T-helper 2 cell (primary cell): Measurements from ENCODE around the gene DOCK1.

Experiments used
- DNase-seq, 5 experiments: peaks; one replicate each; pipeline versions ENCODE4 v3.0.0 to v3.0.0-alpha.2; 2012 to 2022

Gene DOCK1

DNA sequence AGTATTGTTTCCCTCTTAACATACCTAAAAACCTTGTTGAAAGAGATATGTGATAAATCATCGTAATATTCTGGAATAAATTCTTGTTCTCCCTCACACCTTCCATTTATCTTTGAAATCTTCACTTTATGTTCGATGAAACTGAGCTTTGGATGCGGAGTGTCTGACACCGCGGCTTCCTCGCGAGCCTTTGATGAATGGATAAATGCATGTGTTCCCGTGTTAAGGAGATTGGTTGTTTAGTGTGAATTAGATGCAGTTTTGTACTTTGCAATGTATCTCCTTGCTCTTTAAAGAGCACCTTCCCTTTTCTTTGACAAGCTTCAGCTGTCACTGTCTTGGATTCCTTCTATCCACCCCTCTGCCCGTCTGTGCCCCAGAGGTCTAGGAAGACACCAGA lies 138.1 kb downstream of the DOCK1 start:
- no peak for DNase-seq

DNA sequence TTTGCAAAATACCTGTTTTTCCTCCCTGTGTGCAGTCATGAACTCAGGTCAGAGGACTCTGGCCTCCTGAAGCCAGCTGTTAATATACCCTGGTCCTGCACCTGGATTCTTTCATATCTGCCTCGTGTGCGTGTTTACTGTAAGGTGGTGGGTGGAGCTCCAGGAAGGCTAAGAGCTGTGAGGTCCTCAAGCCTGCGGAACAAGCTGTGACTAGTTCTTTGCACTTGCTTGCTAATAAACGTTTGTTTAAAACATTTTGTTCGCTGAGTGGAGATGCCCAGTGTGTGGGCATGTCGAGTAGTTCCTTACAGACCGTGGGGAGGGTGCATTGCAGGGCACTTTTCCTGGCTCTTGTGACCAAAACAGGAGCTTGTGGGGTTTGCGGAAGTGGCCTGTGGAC lies 139.0 kb downstream of the DOCK1 start:
- no peak for DNase-seq

DNA sequence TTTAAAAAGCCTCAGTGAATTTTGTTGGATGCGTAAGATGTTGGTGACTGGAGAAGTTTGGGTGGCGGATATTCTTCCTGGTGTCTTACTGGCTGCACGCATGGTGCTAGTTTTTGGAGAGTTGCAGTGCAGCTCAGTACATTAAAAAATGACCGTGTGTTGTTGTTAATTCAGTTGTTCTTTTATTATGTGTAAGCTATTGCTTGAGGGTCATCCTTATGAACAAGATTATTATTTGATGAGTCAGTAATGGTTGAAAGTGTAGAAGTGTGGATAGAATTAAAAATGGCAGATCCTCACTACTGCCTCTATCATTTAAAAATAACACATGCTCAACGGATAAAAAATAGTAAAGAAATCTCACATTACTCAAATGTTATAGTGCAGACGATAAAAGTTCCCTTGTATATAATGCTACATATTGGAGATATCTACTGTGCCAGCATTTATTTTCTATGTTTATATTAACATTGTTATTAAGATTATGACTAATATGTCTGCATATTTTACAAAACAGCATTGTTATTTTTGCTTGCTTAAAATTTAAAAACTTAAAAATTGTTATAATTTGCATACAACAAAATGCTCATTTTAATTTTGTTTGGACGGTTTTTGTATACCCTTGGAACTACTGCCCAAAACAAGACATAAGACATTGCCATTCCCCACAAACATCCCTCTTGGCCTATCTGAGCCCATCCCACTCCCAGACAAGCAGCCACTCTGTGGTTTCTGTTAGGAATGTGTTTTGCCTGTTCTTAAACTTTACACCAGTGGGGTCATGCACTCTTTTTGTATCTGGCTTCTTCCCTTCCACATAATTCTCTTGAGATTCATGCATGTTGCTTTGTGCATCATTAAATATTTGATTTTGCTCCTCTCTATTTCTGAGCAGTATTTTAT lies 142.0 kb downstream of the DOCK1 start:
- no peak for DNase-seq

DNA sequence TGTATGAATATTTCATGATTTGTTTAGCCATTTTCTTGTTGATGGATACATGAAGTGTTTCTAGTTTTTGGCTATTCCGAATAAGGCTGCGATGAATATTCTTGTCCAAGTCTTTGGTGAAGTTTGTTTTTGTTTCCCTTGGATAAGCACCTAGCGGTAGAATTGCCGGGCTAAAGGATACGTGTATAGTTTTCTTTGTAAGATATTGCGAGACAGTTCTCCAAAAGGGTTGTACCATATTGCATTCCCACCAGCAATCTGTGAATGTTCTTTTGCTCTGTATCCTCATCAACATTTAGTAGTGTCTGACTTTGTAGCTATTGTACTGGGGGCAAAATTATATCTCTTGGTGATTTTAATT lies 142.6 kb downstream of the DOCK1 start:
- no peak for DNase-seq

GRCh38 chr10:127048630-127049029 lies 143.4 kb downstream of the DOCK1 start:
- no peak for DNase-seq

DNA sequence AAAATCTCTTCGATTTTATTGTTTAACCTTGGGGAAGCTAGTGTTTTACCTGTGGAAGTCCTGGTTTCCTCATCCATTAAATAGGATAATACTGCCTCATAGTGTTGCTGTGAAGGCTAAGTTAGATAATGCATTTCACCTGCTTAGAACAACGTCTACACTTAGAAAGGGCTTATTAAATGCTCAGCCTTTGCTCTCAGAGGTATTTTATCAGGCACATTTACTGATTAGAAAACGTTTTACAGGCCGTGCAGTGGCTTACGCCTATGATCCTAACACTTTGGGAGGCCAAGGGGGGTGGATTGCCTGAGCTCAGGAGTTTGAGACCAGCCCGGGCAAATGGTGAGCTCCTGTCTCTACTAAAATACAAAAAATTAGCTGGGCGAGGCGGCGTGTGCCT lies 146.8 kb downstream of the DOCK1 start:
- DNase-seq, result no peak

GRCh38 chr10:127055263-127055662 lies 150.0 kb downstream of the DOCK1 start:
- no peak for DNase-seq

GRCh38 chr10:127059314-127059713 lies 154.1 kb downstream of the DOCK1 start:
- DNase-seq, result no peak

DNA sequence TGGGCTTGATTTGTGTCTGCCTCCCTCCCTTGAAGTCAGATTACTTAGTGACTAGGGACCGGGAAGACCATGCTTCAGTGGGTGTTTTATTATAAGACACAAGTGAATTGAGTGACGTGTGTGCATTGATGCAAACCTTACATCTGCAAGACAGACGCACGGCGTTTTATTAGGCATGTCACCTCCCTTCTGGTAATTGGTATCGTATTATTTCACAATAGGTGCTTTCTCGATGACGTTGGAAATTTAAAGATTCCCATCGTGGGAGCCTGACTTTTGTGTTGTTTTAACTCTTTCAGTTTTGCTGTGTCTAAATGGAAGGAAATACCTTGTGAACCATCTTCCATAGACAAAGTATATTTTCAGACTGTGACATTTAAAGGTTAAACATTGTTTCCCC lies 158.5 kb downstream of the DOCK1 start:
- DNase-seq, result no peak

DNA sequence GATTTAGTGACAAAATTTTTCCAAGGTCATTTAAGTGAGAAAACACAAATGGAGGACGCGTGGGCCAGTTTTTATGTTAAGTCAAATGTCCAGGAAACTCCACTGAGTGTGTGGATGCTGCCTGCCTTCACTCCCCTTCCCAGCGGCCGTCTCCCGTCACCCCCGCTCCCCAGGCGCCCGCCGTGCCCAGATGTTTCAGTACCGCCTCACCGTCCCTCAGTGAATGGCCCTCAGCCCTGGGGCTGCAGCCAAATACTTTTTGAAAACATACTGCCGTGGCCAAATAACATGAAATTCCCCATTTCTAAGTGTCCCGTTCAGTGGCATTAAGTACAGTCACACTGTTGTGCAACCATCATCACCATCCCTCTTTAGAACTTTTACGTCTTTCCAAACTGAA lies 159.2 kb downstream of the DOCK1 start:
- DNase-seq, result no peak

GRCh38 chr10:127067542-127068194 lies 162.4 kb downstream of the DOCK1 start:
- DNase-seq, result no peak

DNA sequence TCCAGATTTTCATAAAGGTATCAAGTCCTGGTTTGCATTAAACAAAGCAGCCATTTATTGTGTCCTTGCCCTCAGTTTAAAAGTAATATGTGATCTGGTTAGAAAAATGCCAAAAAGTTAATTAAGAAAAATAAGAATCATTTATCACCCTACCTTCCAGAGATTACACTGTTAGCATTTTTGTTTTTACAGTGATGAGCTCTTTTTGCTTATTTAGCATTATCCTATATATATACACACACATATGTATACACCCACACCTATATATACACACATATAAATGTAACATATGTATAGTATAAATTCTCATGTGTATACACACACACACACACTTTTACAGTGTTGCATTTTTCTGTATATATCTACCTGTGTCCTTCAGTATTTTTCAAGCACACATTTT lies 163.3 kb downstream of the DOCK1 start:
- no peak for DNase-seq

GRCh38 chr10:127069436-127069835 lies 164.2 kb downstream of the DOCK1 start:
- no peak for DNase-seq

DNA sequence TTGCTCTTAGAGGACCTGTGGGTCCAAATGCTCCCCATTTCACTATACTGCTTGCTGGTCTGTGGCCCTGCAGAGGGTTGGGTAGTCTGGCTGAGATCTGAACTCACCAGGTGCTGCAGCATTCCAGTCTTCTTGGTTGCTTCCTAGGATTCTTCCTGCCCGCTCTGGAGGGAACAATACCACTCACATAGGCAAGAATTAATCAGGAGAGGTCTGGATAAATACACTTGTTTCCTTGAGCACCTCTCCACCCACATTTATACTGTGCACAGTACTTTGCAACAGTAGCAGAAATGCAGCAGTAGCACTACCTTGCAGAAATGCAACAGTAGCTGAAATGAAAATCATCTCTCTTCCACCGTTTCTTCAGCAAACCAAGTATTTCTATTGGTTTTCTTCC lies 165.9 kb downstream of the DOCK1 start:
- no peak for DNase-seq

- no peak for DNase-seq
These were observed 168.4 kb downstream of the DOCK1 start for GRCh38 chr10:127073666-127074065.

- no peak for DNase-seq
These were observed 174.2 kb downstream of the DOCK1 start for GRCh38 chr10:127079392-127079791.

- DNase-seq, result no peak
These were observed 175.1 kb downstream of the DOCK1 start for GRCh38 chr10:127080317-127080716.

- no peak for DNase-seq
These were observed 176.7 kb downstream of the DOCK1 start for GRCh38 chr10:127081851-127082345.

DNA sequence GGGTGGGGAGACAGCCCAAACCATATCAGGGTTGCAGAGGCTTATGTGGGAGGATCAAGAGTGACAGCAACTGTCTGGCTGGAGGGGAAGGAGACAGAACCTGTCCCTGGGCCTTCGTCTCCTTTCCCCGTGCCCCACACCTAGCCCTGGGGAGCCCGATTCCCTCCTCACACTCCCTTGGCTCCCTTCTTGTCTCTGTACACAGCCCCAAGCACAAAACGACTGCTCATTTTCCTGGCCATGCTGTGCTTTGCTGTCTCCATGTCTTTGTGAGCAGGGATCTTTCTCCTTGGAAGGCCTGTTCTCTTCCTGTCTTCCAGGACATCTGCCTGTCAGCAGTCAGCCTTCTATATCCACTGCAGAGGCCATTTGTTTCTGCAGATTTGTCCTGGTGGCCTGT lies 177.4 kb downstream of the DOCK1 start:
- no peak for DNase-seq

DNA sequence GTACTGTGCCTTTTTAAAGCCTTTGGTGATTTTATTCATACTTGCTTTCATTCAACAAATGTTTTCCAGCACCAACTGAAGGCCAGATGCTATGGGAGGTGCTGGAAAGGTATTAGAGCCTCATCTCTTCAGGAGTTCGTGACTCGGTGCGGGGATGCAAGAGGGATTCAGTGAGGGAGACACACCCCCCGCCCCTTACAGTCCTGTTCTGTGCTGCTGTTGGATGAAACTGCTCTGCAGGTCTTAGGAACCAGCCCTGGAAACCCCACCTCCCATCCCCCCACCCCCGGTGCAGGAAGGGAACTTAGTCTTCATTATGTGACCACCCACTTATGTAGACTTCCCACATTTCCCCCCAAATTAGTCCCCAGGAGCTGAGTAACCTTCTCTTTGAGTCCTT lies 180.7 kb downstream of the DOCK1 start:
- no peak for DNase-seq

DNA sequence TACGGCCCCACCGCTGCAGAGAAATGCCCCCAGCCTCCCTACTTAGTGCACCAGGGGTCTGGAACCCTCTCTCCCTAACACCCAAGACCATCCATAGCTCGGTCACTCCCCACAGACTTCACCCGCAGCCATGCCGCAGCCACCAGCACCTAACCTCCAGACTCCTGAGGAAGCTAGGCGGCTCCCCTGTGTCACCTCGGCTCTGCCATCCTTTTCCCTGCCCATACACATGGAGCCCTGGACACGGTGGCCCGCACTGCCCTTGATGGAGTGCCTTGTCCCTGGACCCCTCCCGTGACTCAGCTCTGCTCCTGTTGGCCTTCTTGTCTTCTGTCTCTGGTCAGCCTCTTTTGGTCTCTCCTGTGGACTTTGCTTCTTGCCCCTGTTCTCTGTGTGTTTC lies 183.7 kb downstream of the DOCK1 start:
- no peak for DNase-seq

DNA sequence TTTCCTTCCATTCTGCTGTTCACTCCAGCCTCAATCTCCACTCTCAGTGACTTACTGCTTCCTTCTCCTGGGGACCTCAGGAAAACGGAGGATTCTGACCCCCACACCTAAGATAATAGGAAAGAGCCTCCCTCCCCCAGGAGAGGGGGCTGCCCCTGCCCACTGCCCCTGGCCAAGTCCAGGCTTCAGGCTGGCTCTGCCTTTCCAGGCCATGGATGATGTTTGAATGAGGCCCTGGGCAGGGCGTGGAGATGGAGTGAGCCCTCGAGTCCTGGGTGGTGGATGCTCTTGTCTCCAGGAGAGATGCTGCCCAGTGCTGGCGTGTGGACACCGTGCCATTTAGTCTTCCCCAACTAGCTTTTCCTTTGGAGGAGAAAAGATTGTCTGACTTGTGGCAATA lies 184.2 kb downstream of the DOCK1 start:
- DNase-seq, result no peak

DNA sequence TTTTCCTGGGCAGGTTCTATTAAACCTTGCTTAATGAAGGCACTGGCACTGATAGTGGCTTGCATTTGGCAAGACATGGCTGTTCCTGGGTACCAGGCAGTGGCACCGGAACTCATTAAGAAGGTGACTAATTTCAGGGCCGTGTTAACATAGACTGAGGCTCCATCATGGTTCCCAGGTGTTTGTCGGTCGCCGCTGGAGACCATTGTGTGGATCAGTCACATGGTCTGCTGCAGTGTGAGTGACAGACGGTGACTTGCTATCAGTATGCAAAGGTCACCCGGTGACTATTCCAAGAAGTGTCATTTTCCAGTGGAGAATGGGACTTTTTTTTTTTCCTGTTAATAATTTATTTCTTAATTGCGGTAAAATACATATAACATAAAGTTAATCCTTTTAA lies 184.9 kb downstream of the DOCK1 start:
- no peak for DNase-seq

- no peak for DNase-seq
These were observed 186.1 kb downstream of the DOCK1 start for GRCh38 chr10:127091354-127091753.
